ENCODE results near the gene LBP.
"Not testable (repeated sequence)": the region's sequence is repeated elsewhere in the genome, so short reads cannot be mapped to it uniquely, and the experiment has no call there.

LBP gene

GRCh38 chr20:38395165-38395564 is 48.9 kb downstream of the LBP start:
- no CpG with 5 or more reads among the region's 2 CpGs for WGBS, 2 experiments (ENCODE audit: insufficient coverage in 2 of 2)
- Histone ChIP-seq H3K36me3 (ENCODE audit: control insufficient read depth, insufficient read depth, low read length) (no peaks in the 10 kb centered on the region), H3K4me3 (ENCODE audit: extremely low read depth, insufficient read depth, low read length, poor library complexity, severe bottlenecking) (no peak overlapping the region), H3K4me1 (ENCODE audit: control insufficient read depth, insufficient read depth, low read length, poor library complexity, severe bottlenecking) (no peaks in the 10 kb centered on the region), H3K27ac (ENCODE audit: low read depth, low read length, severe bottlenecking) (no peak overlapping the region), H3K9me3 (ENCODE audit: control insufficient read depth, low read length) (no peaks in the 10 kb centered on the region)

- H3K4me1 ChIP-seq (ENCODE audit: control insufficient read depth, insufficient read depth, low read length, poor library complexity, severe bottlenecking); H3K4me3 ChIP-seq (ENCODE audit: extremely low read depth, insufficient read depth, low read length, poor library complexity, severe bottlenecking); H3K27ac ChIP-seq (ENCODE audit: low read depth, low read length, severe bottlenecking); H3K36me3 ChIP-seq (ENCODE audit: control insufficient read depth, insufficient read depth, low read length); H3K9me3 ChIP-seq (ENCODE audit: control insufficient read depth, low read length): not testable (repeated sequence)
- no CpG with 5 or more reads among the region's 2 CpGs for WGBS, 2 experiments (ENCODE audit: insufficient coverage in 2 of 2)
Measured at GRCh38 chr20:38395751-38396395, 49.6 kb downstream of the LBP start.

- H3K9me3 ChIP-seq (ENCODE audit: control insufficient read depth, low read length): peaks cover 8% of the 10 kb centered on the region
Measured at GRCh38 chr20:38402089-38402488, 55.8 kb downstream of the LBP start.

GRCh38 chr20:38402816-38403215 is 56.5 kb downstream of the LBP start:
- WGBS, 2 experiments (ENCODE audit: insufficient coverage in 2 of 2): 89 to 90% methylated on average over 5 to 8 of the region's 8 CpGs
- H3K9me3 ChIP-seq (ENCODE audit: control insufficient read depth, low read length): peaks cover 8% of the 10 kb centered on the region
- peaks cover 7% of the 10 kb centered on the region for H3K36me3 ChIP-seq (ENCODE audit: control insufficient read depth, insufficient read depth, low read length)

More at GRCh38 chr20:38402089-38402488, 55.8 kb downstream of the LBP start:
- Histone ChIP-seq H3K36me3 (ENCODE audit: control insufficient read depth, insufficient read depth, low read length) (peaks cover 3% of the 10 kb centered on the region), H3K4me3 (ENCODE audit: extremely low read depth, insufficient read depth, low read length, poor library complexity, severe bottlenecking) (no peak overlapping the region), H3K27ac (ENCODE audit: low read depth, low read length, severe bottlenecking) (no peak overlapping the region), H3K4me1 (ENCODE audit: control insufficient read depth, insufficient read depth, low read length, poor library complexity, severe bottlenecking) (no peaks in the 10 kb centered on the region)
- 96 to 100% methylated on average over 4 to 5 of the region's 5 CpGs for WGBS, 2 experiments (ENCODE audit: insufficient coverage in 2 of 2)

DNA sequence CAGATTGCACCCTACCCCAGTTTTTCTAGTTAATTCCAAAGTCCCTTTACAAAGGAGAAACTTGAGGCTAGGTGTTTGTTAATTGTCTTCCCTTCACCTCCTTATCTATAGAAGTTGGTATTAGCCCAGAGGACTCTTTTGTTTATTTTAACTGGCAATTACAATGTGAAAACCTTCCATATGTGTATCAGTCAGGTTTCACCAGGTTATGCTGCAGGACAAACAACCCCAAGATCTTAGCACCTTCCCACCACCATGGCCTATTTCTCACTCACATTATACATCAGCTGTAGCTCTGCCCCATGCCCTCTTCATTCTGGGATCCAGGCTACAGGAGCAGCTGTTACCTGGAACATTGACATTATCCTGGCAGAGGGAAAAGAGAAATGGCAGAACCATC is 57.7 kb downstream of the LBP start:
- H3K9me3 ChIP-seq (ENCODE audit: control insufficient read depth, low read length): peaks cover 8% of the 10 kb centered on the region
- peaks cover 7% of the 10 kb centered on the region for H3K36me3 ChIP-seq (ENCODE audit: control insufficient read depth, insufficient read depth, low read length)
- H3K4me3 ChIP-seq (ENCODE audit: extremely low read depth, insufficient read depth, low read length, poor library complexity, severe bottlenecking): no peak overlapping the region
- H3K4me1 ChIP-seq (ENCODE audit: control insufficient read depth, insufficient read depth, low read length, poor library complexity, severe bottlenecking): no peaks in the 10 kb centered on the region
- H3K27ac ChIP-seq (ENCODE audit: low read depth, low read length, severe bottlenecking): no peak overlapping the region

More at GRCh38 chr20:38402816-38403215, 56.5 kb downstream of the LBP start:
- Histone ChIP-seq H3K4me1 (ENCODE audit: control insufficient read depth, insufficient read depth, low read length, poor library complexity, severe bottlenecking) (no peaks in the 10 kb centered on the region), H3K4me3 (ENCODE audit: extremely low read depth, insufficient read depth, low read length, poor library complexity, severe bottlenecking) (no peak overlapping the region), H3K27ac (ENCODE audit: low read depth, low read length, severe bottlenecking) (no peak overlapping the region)

DNA sequence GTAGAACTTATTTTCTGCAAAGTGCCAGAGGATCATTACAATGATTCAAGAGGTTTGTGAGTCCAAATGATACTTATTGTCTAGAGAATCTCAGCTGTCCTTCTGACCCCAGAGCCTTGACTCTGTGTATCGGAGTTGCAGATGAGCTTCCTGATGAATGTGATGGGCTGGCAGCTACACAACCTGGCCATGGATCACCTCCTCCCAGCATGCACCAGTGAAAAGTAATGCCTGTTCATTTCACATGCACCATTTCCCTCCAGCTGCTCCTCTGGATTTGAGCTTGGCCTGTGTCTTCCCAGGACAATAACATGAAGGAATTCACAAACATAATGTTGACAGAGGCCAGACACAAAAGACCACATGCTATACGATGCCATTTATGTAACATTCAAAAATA is 58.9 kb downstream of the LBP start:
- H3K4me3 ChIP-seq (ENCODE audit: extremely low read depth, insufficient read depth, low read length, poor library complexity, severe bottlenecking): no peak overlapping the region
- peaks cover 7% of the 10 kb centered on the region for H3K36me3 ChIP-seq (ENCODE audit: control insufficient read depth, insufficient read depth, low read length)
- peaks cover 8% of the 10 kb centered on the region for H3K9me3 ChIP-seq (ENCODE audit: control insufficient read depth, low read length)
- WGBS, 2 experiments (ENCODE audit: insufficient coverage in 2 of 2): 100% methylated on average over 1 of the region's 2 CpGs; no CpG with 5 or more reads in 1 of the 2 experiments
- H3K4me1 ChIP-seq (ENCODE audit: control insufficient read depth, insufficient read depth, low read length, poor library complexity, severe bottlenecking): no peaks in the 10 kb centered on the region
- no peak overlapping the region for H3K27ac ChIP-seq (ENCODE audit: low read depth, low read length, severe bottlenecking)

DNA sequence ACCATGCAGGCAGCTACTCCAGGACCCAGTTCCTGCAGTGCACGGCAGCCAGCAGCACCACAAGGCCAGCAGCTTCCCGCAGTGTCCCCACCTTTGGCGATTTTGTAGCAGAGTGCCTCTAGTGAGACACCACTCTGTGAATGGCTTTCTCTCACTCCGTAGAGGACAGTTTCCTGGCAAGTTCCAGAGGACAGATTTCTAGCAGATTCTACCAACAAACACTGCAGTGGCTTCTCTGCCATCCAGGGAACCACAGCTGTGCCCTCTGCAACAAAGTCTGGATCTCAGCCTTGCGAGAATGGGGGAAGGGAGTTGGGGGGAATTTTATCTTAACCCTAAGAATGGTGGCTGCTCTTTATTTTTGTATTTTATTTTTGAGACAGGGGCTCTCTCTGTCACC is 60.2 kb downstream of the LBP start:
- no peaks in the 10 kb centered on the region for H3K4me1 ChIP-seq (ENCODE audit: control insufficient read depth, insufficient read depth, low read length, poor library complexity, severe bottlenecking)
- peaks cover 8% of the 10 kb centered on the region for H3K9me3 ChIP-seq (ENCODE audit: control insufficient read depth, low read length)
- H3K36me3 ChIP-seq (ENCODE audit: control insufficient read depth, insufficient read depth, low read length): peaks cover 19% of the 10 kb centered on the region
- no peak overlapping the region for H3K27ac ChIP-seq (ENCODE audit: low read depth, low read length, severe bottlenecking)
- no peak overlapping the region for H3K4me3 ChIP-seq (ENCODE audit: extremely low read depth, insufficient read depth, low read length, poor library complexity, severe bottlenecking)
- WGBS, 2 experiments (ENCODE audit: insufficient coverage in 2 of 2): 90 to 96% methylated on average over 5 of the region's 5 CpGs

GRCh38 chr20:38407321-38407720 is 61.0 kb downstream of the LBP start:
- peaks cover 23% of the 10 kb centered on the region for H3K36me3 ChIP-seq (ENCODE audit: control insufficient read depth, insufficient read depth, low read length)
- no peak overlapping the region for H3K4me3 ChIP-seq (ENCODE audit: extremely low read depth, insufficient read depth, low read length, poor library complexity, severe bottlenecking)
- 96 to 99% methylated on average over 14 to 16 of the region's 29 CpGs for WGBS, 2 experiments (ENCODE audit: insufficient coverage in 2 of 2)
- peaks cover 8% of the 10 kb centered on the region for H3K9me3 ChIP-seq (ENCODE audit: control insufficient read depth, low read length)
- no peaks in the 10 kb centered on the region for H3K4me1 ChIP-seq (ENCODE audit: control insufficient read depth, insufficient read depth, low read length, poor library complexity, severe bottlenecking)
- H3K27ac ChIP-seq (ENCODE audit: low read depth, low read length, severe bottlenecking): no peak overlapping the region

GRCh38 chr20:38407822-38408221 is 61.5 kb downstream of the LBP start:
- not testable (repeated sequence) for H3K4me3 ChIP-seq (ENCODE audit: extremely low read depth, insufficient read depth, low read length, poor library complexity, severe bottlenecking); H3K27ac ChIP-seq (ENCODE audit: low read depth, low read length, severe bottlenecking); H3K4me1 ChIP-seq (ENCODE audit: control insufficient read depth, insufficient read depth, low read length, poor library complexity, severe bottlenecking); H3K9me3 ChIP-seq (ENCODE audit: control insufficient read depth, low read length)
- H3K36me3 ChIP-seq (ENCODE audit: control insufficient read depth, insufficient read depth, low read length): peaks cover 28% of the 10 kb centered on the region
- 92 to 100% methylated on average over 5 to 6 of the region's 9 CpGs for WGBS, 2 experiments (ENCODE audit: insufficient coverage in 2 of 2)

GRCh38 chr20:38412877-38413577 is 66.7 kb downstream of the LBP start:
- Histone ChIP-seq H3K27ac (ENCODE audit: low read depth, low read length, severe bottlenecking) (no peak overlapping the region), H3K36me3 (ENCODE audit: control insufficient read depth, insufficient read depth, low read length) (peaks cover 59% of the 10 kb centered on the region), H3K9me3 (ENCODE audit: control insufficient read depth, low read length) (no peaks in the 10 kb centered on the region), H3K4me1 (ENCODE audit: control insufficient read depth, insufficient read depth, low read length, poor library complexity, severe bottlenecking) (no peaks in the 10 kb centered on the region), H3K4me3 (ENCODE audit: extremely low read depth, insufficient read depth, low read length, poor library complexity, severe bottlenecking) (no peak overlapping the region)
- 92 to 99% methylated on average over 5 to 7 of the region's 9 CpGs for WGBS, 2 experiments (ENCODE audit: insufficient coverage in 2 of 2)

DNA sequence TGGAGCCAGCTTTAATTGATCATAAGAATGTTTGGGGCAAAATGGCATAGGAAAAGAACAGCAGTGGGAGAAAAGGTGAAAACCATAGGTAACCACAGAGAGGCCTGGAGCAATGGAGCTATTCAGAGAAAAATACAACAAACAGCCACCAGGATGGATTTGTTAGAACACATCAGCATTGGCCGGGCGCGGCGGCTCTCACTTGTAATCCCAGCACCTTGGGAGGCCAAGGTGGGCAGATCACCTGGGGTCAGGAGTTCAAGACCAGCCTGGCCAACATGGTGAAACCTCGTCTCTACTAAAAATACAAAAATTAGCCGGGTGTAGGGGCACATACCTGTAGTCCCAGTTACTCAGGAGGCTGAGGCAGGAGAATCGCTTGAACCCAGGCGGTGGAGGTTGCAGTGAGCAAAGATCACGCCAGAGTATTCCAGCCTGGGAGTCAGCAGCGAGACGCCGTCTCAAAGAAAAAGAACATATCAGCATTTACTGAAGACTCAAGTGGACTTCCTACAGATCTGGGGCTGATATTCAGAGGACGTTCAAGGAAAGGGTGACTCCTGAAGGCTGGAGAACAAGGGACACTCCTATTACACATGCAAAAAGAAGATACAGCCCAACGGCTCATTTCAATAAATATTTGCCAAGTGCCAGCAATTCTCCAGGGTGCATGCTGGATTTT is 68.6 kb downstream of the LBP start:
- no peaks in the 10 kb centered on the region for H3K9me3 ChIP-seq (ENCODE audit: control insufficient read depth, low read length)

More for the DNA sequence above, 68.6 kb downstream of the LBP start:
- Histone ChIP-seq H3K36me3 (ENCODE audit: control insufficient read depth, insufficient read depth, low read length) (peaks cover 78% of the 10 kb centered on the region), H3K4me3 (ENCODE audit: extremely low read depth, insufficient read depth, low read length, poor library complexity, severe bottlenecking) (no peak overlapping the region), H3K27ac (ENCODE audit: low read depth, low read length, severe bottlenecking) (no peak overlapping the region), H3K4me1 (ENCODE audit: control insufficient read depth, insufficient read depth, low read length, poor library complexity, severe bottlenecking) (no peaks in the 10 kb centered on the region)
- 92 to 93% methylated on average over 11 to 14 of the region's 14 CpGs for WGBS, 2 experiments (ENCODE audit: insufficient coverage in 2 of 2)

Measured in mesodermal cell (in vitro differentiated cells).